CD4-positive, alpha-beta T cell treated with Interleukin-15 for 1 hour (primary cell): ENCODE results near the gene ACSM2B.
"Not testable (repeated sequence)": the region's sequence is repeated elsewhere in the genome, so short reads cannot be mapped to it uniquely, and the experiment has no call there.

Experiments
- DNase-seq: peaks from one replicate; pipeline ENCODE4 v3.0.0-alpha.2; 2020

ACSM2B gene, protein sequence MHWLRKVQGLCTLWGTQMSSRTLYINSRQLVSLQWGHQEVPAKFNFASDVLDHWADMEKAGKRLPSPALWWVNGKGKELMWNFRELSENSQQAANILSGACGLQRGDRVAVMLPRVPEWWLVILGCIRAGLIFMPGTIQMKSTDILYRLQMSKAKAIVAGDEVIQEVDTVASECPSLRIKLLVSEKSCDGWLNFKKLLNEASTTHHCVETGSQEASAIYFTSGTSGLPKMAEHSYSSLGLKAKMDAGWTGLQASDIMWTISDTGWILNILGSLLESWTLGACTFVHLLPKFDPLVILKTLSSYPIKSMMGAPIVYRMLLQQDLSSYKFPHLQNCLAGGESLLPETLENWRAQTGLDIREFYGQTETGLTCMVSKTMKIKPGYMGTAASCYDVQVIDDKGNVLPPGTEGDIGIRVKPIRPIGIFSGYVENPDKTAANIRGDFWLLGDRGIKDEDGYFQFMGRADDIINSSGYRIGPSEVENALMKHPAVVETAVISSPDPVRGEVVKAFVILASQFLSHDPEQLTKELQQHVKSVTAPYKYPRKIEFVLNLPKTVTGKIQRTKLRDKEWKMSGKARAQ

GRCh38 chr16:20576145-20576544 is at the start of gene ACSM2B:
Gene ACSM2B (minus strand): TSS chr16:20576367. CDS start chr16:20564845, 11,522 bp downstream.
- not testable (repeated sequence) for DNase-seq

GRCh38 chr16:20624882-20625807 is 49.0 kb upstream of the ACSM2B start:
- no peak for DNase-seq

GRCh38 chr16:20624205-20624604 is 48.0 kb upstream of the ACSM2B start:
- DNase-seq = no peak

DNA sequence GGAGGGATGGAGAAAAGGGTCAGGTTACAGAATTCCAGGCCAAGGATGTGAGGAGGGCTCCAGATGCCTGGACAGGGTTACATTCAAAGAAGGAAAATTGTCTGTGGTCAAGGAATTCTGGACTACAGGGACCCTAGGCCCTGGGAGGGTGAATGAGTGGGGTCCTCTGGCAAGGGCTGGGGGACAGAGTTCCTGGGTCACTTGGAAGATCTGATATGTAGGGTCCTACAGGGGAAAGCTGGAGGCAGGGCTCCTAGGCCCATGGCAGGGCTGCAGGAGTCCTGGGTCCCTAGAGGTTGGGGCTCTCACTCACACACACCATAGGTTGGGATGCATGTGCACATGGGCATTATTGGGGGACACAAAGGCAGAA is 46.3 kb upstream of the ACSM2B start:
- no peak for DNase-seq

GRCh38 chr16:20621406-20621805 is 45.2 kb upstream of the ACSM2B start:
- DNase-seq = no peak

GRCh38 chr16:20620770-20621169 is 44.6 kb upstream of the ACSM2B start:
- no peak for DNase-seq

GRCh38 chr16:20620003-20620402 is 43.8 kb upstream of the ACSM2B start:
- no peak for DNase-seq

- DNase-seq = no peak
Measured at GRCh38 chr16:20617271-20617670, 41.1 kb upstream of the ACSM2B start.

DNA sequence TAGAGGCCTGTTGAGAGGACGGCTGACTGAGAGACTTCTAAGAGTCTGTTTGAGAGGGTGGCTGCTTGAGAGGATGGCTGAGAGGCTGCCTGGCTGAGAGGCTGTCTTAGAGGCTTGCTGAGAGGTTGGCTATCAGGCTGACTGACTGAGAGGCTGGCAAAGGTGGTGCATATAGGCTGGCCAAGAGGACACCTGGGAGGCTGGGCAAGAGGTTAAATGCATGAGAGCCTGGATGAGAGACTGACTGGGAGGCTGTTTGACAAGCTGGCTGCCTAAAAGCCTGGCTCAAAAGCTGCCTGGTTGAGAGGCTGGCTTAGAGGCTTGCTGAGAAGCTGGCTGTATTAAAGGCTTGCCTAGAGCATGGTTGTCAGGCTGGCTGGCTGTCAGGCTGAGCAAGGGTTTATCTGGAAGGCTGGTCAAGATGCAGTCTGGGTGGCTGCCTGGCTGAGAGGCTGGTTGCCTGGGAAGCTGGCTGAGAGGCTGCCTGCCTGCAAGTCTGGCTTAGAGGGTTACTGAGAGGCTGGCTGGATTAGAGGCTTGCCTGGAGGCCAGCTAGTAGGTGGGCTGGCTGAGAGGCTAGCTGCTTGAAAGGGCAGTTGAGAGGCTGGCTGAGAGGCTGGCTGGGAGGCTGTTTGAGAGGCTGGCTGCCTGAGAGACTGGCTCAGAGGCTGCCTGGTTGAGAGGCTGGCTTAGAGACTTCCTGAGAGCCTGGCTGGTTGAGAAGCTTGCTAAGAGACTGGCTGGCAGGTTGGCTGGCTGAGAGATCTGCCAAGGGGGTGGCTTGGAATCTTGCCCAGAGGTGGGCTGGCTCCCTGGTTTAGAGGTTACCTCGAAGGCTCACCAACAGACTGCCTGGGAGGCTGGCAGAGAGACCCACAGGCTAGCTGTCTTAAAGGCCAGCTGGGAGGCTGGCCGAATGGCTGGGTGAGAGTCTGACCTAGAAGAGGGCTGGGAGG is 38.3 kb upstream of the ACSM2B start:
- no peak for DNase-seq

GRCh38 chr16:20613481-20614185 is 37.5 kb upstream of the ACSM2B start:
- DNase-seq = no peak

DNA sequence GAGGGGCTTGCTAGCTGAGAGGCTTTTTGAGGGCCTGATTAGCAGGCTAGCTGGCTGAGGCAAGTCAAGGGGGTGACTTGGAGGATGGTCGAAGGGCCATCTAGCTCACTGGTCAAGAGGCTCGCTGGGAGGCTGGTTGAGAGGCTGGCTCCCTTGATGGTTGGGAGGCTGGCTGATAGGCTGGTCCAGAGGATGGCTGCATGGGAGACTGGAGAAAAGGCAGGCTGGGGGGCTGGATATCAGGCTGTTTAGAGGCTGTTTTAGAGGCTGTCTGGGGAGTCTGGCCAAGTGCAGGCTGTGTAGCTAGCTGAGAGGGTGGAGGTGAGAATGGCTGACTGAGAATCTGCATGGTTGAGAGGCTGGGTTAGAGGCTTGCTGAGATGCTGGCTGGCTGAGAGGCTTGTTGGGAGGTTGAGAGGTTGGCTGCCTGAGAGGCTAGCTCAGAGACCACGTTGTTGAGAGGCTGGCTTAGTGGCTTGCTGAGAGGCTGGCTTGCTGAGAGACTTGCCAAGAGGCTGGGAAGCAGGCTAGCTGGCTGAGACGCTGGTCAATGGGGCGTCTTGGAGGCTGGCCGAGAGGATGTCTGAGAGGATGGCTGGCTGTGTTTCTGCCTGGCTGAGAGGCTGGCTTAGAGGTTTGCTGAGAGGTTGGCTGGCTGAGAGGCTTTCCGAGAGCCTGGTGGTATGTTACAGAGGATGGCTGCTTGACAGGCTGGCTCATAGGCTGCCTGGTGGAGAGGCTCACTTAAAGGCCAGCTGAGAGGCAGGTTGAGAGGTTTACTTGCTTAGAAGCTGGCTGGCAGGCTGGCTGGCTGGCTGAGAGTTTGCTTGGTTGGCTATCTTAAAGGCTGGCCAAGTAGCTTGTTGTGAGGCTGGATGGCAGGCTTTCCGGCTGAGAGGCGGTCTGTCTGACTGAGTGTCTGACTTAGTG is 36.6 kb upstream of the ACSM2B start:
- no peak for DNase-seq

- no peak for DNase-seq
Measured at GRCh38 chr16:20611975-20612481, 35.9 kb upstream of the ACSM2B start.

- no peak for DNase-seq
Measured at GRCh38 chr16:20611350-20611902, 35.3 kb upstream of the ACSM2B start.

GRCh38 chr16:20610892-20611349 is 34.8 kb upstream of the ACSM2B start:
- no peak for DNase-seq

DNA sequence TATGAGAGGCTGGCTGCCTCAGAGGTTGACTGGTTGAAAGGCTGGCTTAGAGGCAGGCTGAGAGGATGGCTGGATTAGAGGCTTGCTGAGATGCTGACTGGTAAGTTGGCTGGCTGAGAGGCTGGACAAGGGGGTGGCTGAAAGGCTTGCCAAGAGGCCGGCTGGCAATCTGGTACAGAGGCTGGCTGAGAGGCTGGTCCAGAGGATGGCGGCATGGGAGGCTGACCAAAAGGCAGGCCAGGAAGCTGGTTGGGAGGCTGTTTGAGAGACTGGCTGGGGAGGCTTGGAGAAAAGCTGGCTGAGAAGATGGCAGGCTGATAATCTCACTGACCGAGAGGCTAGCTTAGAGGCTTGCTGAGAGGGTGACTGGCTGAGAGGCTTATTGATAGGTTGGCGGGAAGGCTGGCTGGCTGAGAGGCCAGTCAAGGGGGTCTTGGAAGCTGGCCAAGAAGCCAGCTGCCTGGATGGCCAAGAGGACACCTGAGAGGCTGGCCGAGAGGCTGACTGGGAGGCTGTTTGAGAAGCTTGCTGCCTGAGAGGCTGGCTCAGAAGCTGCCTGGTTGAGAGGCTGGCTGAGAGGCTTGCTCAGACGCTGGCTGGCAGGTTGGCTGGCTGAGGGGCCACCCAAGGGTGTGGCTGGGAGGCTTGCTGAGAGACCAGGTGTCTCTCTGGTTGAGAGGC is 34.2 kb upstream of the ACSM2B start:
- no peak for DNase-seq

GRCh38 chr16:20602205-20602604 is 26.0 kb upstream of the ACSM2B start:
- not testable (repeated sequence) for DNase-seq

DNA sequence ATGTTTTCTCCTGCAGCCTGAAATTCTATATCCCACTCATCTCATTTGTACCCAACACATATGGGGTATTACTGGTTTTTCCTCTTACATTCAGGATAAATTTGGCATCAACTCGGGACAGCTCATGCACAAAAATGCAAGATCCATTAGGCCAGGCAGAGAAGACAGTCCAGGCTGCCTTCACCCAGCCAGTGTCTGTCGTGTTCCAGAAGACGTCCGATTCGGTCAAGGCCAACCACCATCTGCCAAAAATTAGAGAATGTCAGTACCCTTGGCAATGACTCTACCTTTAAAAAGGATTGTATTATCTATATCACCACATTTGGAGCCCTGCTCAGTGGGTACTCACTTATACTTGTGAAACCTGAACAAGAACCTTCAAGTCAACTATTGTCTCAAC is 23.3 kb upstream of the ACSM2B start:
- not testable (repeated sequence) for DNase-seq

DNA sequence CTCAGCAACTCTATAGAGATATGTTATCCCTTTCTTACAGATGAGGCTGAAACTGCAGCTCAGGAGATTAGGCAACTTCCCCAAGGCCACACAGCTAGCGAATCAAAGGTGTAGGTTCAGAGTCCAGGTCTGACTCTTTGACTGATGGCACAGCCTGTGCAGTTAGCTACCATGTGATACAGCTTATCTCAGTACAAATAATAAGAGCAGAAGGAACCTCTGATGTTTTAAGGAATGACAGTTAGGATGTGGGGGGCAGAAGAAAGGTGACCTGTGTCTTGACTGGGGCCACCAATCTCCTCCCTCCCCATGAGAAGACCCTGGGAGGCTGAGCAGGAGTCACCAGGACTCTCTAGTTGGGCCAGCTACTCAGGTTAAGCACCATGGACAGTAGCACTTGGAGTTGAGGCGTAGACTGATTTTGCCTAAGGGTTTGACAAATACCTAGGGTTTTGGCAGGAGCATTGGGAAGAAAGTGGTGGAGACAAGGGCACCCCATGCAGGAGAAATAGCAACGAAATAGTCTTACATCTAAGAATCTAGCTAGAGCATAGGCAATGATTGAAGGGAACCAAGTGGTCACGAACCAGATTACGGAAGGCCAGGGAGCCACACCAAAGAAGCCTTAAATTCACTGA is 22.8 kb upstream of the ACSM2B start:
- no peak for DNase-seq

- not testable (repeated sequence) for DNase-seq
Measured at GRCh38 chr16:20595694-20596093, 19.5 kb upstream of the ACSM2B start.
